Measurements from ENCODE around the gene CLCN1.

CLCN1 gene

DNA sequence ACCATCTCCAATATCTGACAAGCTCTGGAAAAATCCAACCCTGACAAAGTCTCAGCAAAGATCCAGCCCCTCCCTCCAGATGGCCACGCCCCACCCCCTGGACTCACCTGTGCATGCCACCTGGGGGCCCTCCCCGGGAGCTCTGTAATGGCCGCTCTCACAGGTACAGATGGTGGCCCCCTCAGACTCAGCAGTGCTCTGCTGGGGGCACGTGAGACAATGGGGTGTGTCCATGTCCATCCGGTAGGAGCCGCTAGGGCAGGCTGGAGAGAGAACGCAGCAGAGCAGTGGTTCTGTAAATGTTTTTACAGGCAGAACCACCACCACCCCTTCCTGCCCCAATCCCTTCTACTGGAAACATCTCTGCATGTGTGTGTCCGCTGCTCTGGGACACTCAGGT lies 83.2 kb downstream of the CLCN1 start:
- no peak for TF ChIP-seq EZH2 (IDR thresholded peaks at IDR 0.05; ENCODE audit: borderline replicate concordance, low read length)
- TF ChIP-seq, protein P1, sequence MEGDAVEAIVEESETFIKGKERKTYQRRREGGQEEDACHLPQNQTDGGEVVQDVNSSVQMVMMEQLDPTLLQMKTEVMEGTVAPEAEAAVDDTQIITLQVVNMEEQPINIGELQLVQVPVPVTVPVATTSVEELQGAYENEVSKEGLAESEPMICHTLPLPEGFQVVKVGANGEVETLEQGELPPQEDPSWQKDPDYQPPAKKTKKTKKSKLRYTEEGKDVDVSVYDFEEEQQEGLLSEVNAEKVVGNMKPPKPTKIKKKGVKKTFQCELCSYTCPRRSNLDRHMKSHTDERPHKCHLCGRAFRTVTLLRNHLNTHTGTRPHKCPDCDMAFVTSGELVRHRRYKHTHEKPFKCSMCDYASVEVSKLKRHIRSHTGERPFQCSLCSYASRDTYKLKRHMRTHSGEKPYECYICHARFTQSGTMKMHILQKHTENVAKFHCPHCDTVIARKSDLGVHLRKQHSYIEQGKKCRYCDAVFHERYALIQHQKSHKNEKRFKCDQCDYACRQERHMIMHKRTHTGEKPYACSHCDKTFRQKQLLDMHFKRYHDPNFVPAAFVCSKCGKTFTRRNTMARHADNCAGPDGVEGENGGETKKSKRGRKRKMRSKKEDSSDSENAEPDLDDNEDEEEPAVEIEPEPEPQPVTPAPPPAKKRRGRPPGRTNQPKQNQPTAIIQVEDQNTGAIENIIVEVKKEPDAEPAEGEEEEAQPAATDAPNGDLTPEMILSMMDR (IDR thresholded peaks at IDR 0.05; ENCODE audit: low read length): no peak
- H3K9ac ChIP-seq (ENCODE audit: low read length): no peak overlapping the region
- no peaks in the 10 kb centered on the region for H3F3A ChIP-seq (ENCODE audit: insufficient read depth, low read length)
- no peaks in the 10 kb centered on the region for H3K36me3 ChIP-seq (ENCODE audit: insufficient read depth, low read length)
- no peak overlapping the region for H3K4me3 ChIP-seq (ENCODE audit: low read depth, low read length, poor library complexity, severe bottlenecking)
- H4K20me1 ChIP-seq (ENCODE audit: insufficient read depth, low read length): no peaks in the 10 kb centered on the region
- no peaks in the 10 kb centered on the region for H3K9me2 ChIP-seq (ENCODE audit: low read depth, low read length)
- H3K4me1 ChIP-seq (ENCODE audit: insufficient read depth, low read length, severe bottlenecking): no peaks in the 10 kb centered on the region
- no peak overlapping the region for H3K27ac ChIP-seq (ENCODE audit: low read depth, low read length, poor library complexity, severe bottlenecking)
- no peak overlapping the region for H2AFZ ChIP-seq (ENCODE audit: low read length)
- H3K9me3 ChIP-seq (ENCODE audit: low read length): no peaks in the 10 kb centered on the region
- no peaks in the 10 kb centered on the region for H3K27me3 ChIP-seq (ENCODE audit: insufficient read depth, low read length)
- H3K79me2 ChIP-seq (ENCODE audit: insufficient read depth, low read length): no peaks in the 10 kb centered on the region
- H3K4me2 ChIP-seq (ENCODE audit: low read length): no peak overlapping the region

DNA sequence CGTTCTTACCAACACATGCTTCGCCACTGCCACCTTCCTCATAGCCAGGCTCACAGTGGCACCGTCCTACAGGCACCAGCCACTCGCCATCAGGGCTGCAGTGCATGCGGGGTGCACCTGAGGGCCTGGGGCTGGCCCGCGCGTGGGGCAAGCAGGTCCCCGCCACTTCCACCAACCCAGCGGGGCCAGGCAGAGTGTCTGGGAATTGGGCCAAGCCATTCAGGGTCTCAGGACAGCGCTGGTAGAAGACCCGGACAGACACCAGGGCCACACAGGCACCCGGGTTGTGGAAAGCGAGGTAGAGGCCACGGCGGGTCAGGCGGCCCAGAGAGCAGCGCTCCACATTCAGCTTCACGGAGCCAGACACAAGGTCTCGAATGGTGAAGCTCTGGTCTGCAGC lies 83.7 kb downstream of the CLCN1 start:
- H3K27me3 ChIP-seq (ENCODE audit: insufficient read depth, low read length): no peaks in the 10 kb centered on the region
- H3K9ac ChIP-seq (ENCODE audit: low read length): no peak overlapping the region
- no peak overlapping the region for H3K4me3 ChIP-seq (ENCODE audit: low read depth, low read length, poor library complexity, severe bottlenecking)
- no peaks in the 10 kb centered on the region for H3K9me2 ChIP-seq (ENCODE audit: low read depth, low read length)
- TF ChIP-seq, protein P1 (IDR thresholded peaks at IDR 0.05; ENCODE audit: low read length): no peak
- TF ChIP-seq EZH2 (IDR thresholded peaks at IDR 0.05; ENCODE audit: borderline replicate concordance, low read length): no peak
- no peak overlapping the region for H2AFZ ChIP-seq (ENCODE audit: low read length)
- H3K79me2 ChIP-seq (ENCODE audit: insufficient read depth, low read length): no peaks in the 10 kb centered on the region
- no peaks in the 10 kb centered on the region for H3F3A ChIP-seq (ENCODE audit: insufficient read depth, low read length)
- no peak overlapping the region for H3K4me2 ChIP-seq (ENCODE audit: low read length)
- H3K36me3 ChIP-seq (ENCODE audit: insufficient read depth, low read length): no peaks in the 10 kb centered on the region
- no peaks in the 10 kb centered on the region for H3K4me1 ChIP-seq (ENCODE audit: insufficient read depth, low read length, severe bottlenecking)
- H3K27ac ChIP-seq (ENCODE audit: low read depth, low read length, poor library complexity, severe bottlenecking): no peak overlapping the region
- no peaks in the 10 kb centered on the region for H3K9me3 ChIP-seq (ENCODE audit: low read length)
- H4K20me1 ChIP-seq (ENCODE audit: insufficient read depth, low read length): no peaks in the 10 kb centered on the region

DNA sequence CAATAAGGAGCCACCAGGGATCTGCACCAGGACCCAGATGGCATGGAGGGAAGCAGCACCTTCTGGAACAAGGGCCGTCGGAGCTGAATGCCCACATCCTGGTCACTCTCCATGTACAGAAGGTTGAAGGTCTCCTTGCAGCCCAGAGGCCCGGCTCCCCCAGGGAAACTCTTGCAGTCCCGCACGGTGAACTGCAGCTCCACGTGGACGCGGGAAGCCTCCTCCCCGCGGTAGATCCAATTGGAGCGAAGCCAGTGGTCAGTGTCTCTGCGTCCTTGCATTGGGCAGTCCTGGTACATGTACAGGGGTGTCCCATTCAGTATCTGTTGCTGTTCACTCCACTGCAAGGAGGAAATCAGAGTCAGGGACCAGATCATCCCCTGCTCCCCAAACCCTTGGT lies 85.4 kb downstream of the CLCN1 start:
- H3K36me3 ChIP-seq (ENCODE audit: insufficient read depth, low read length): no peaks in the 10 kb centered on the region
- H4K20me1 ChIP-seq (ENCODE audit: insufficient read depth, low read length): no peaks in the 10 kb centered on the region
- no peaks in the 10 kb centered on the region for H3F3A ChIP-seq (ENCODE audit: insufficient read depth, low read length)
- no peaks in the 10 kb centered on the region; the same call in 1 of the 2 replicates for H3K27me3 ChIP-seq (ENCODE audit: insufficient read depth, low read length)
- H3K9me3 ChIP-seq (ENCODE audit: low read length): no peaks in the 10 kb centered on the region
- no peak overlapping the region for H3K4me3 ChIP-seq (ENCODE audit: low read depth, low read length, poor library complexity, severe bottlenecking)
- no peak overlapping the region for H2AFZ ChIP-seq (ENCODE audit: low read length)
- no peaks in the 10 kb centered on the region for H3K4me1 ChIP-seq (ENCODE audit: insufficient read depth, low read length, severe bottlenecking)
- H3K4me2 ChIP-seq (ENCODE audit: low read length): no peak overlapping the region
- H3K79me2 ChIP-seq (ENCODE audit: insufficient read depth, low read length): no peaks in the 10 kb centered on the region
- H3K9me2 ChIP-seq (ENCODE audit: low read depth, low read length): no peaks in the 10 kb centered on the region
- TF ChIP-seq, protein P1 (IDR thresholded peaks at IDR 0.05; ENCODE audit: low read length): no peak
- no peak for TF ChIP-seq EZH2 (IDR thresholded peaks at IDR 0.05; ENCODE audit: borderline replicate concordance, low read length)
- no peak overlapping the region for H3K9ac ChIP-seq (ENCODE audit: low read length)
- no peak overlapping the region for H3K27ac ChIP-seq (ENCODE audit: low read depth, low read length, poor library complexity, severe bottlenecking)
